HG03432 (cell line): Measurements from ENCODE around the gene COX5A.

Experiments used
- ATAC-seq: cut with Tn5 transposase; IDR thresholded peaks from one replicate; pipeline ENCODE4 v1.9.1; 2021; ENCODE audit warnings: mild to moderate bottlenecking, moderate library complexity; ENCODE audit not compliant: unreplicated experiment

The COX5A gene

GRCh38 chr15:74937590-74938371 lies at the start of gene COX5A:
Gene COX5A, minus strand, starts transcription at chr15:74938073. Its CDS starts 59 bp downstream, at chr15:74938014.
- peak; percentile 93 for ATAC-seq

GRCh38 chr15:74983725-74984231 lies 45.9 kb upstream of the COX5A start:
- peak; percentile 57 for ATAC-seq

- no peak for ATAC-seq
Observed at GRCh38 chr15:74982183-74982582, 44.3 kb upstream of the COX5A start.

GRCh38 chr15:74978503-74978902 lies 40.6 kb upstream of the COX5A start:
- no peak for ATAC-seq

GRCh38 chr15:74978077-74978476 lies 40.2 kb upstream of the COX5A start:
- ATAC-seq, result no peak

- no peak for ATAC-seq
Observed at GRCh38 chr15:74977599-74977998, 39.7 kb upstream of the COX5A start.

- ATAC-seq, result no peak
Observed at GRCh38 chr15:74976159-74976558, 38.3 kb upstream of the COX5A start.

GRCh38 chr15:74967670-74968069 lies 29.8 kb upstream of the COX5A start:
- ATAC-seq, result no peak

GRCh38 chr15:74964794-74965193 lies 26.9 kb upstream of the COX5A start:
- no peak for ATAC-seq

GRCh38 chr15:74963213-74963612 lies 25.3 kb upstream of the COX5A start:
- no peak for ATAC-seq

GRCh38 chr15:74962671-74963070 lies 24.8 kb upstream of the COX5A start:
- ATAC-seq, result no peak

GRCh38 chr15:74962219-74962618 lies 24.3 kb upstream of the COX5A start:
- no peak for ATAC-seq

- ATAC-seq, result no peak
Observed at GRCh38 chr15:74961616-74962015, 23.7 kb upstream of the COX5A start.

- ATAC-seq, result no peak
Observed at GRCh38 chr15:74960995-74961588, 23.2 kb upstream of the COX5A start.

GRCh38 chr15:74960286-74960685 lies 22.4 kb upstream of the COX5A start:
- ATAC-seq, result no peak

- ATAC-seq, result no peak
Observed at GRCh38 chr15:74959586-74959939, 21.7 kb upstream of the COX5A start.

GRCh38 chr15:74958908-74959585 lies 21.2 kb upstream of the COX5A start:
- ATAC-seq, result no peak

- ATAC-seq, result no peak
Observed at GRCh38 chr15:74958320-74958907, 20.5 kb upstream of the COX5A start.

GRCh38 chr15:74957476-74958035 lies 19.7 kb upstream of the COX5A start:
- ATAC-seq, result no peak

GRCh38 chr15:74956648-74957475 lies 19.0 kb upstream of the COX5A start, which contains the start of gene RPP25:
Gene RPP25, minus strand, starts transcription at chr15:74956772. Its CDS starts 189 bp downstream, at chr15:74956583.
- ATAC-seq, result peak; percentile 85
